GM18951 (cell line): ENCODE results near the gene CHN1.

Experiments
- POLR2A ChIP-seq: IDR thresholded peaks from 4 replicates; pipeline ENCODE4 v1.6.1; 2011; ENCODE audit warnings: mild to moderate bottlenecking; ENCODE audit not compliant: insufficient read length, insufficient read depth; ENCODE audit errors: extremely low read depth
- in situ Hi-C: fragments of 300-500 bp; cut with MboI; formaldehyde crosslinking; loops from one replicate; pipeline ENCODE4 v1.12.0; 2022; ENCODE audit warnings: low sequenced_read_pairs, mixed read lengths, inconsistent platforms; ENCODE audit not compliant: unreplicated experiment

Gene CHN1

DNA sequence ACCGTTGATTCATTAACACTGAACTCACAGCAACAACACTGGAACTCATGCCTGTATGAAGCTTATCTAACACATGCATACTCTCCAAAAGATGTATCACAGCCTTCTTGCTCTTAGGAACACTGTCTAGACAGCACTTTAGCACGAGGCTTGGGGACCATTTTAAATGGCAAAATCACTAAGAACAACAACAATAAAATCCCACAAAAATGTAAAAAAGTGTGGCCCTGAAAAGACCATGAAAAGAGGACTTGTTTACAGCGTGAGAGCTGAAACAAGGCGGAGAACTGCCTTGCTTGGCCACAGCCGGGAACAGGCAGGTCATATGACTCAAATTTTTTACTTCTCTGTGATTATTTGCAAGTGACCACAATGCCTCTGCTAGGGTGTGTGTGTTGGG is 48.1 kb downstream of the CHN1 start:
- in situ Hi-C loops: no loop called here
- no peak for TF ChIP-seq POLR2A

DNA sequence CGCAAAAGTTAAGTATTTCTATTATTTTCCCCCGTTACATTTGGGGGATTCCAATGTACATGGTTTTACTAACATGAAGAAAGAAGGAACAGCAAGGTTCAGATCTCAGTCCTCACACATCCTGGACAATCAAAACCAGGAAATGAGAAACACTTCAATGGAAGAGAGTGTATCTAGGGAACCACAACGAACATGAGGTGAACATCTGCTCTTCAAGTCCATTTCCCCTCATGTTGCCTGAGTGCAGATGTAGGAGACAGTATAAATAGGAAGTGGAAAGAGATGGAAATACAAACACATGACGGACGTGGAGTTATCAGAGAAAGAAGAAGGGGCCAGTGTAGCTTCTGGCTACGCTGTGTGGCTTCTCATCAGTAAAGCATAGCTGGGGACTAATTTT is 52.6 kb downstream of the CHN1 start:
- no peak for TF ChIP-seq POLR2A
- in situ Hi-C loops: no loop called here

DNA sequence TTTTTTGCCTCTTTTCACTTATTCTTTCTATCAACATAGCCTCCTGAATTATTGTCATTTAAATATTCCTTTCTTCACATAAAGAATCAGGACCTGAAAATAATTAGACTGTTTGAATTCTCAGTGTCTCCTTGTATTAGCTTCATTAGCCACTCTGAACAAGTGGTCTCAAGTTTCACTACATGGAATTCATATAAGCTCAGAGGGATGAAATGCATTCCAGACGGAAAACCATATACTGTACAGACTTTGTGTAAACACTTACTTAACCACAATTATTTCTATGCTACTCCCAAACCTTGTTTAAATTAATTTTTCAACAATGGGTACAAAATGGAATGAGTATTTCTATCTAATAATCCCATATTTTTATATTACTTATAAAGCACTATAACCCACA is 53.4 kb downstream of the CHN1 start:
- in situ Hi-C loops: no loop called here
- no peak for TF ChIP-seq POLR2A

DNA sequence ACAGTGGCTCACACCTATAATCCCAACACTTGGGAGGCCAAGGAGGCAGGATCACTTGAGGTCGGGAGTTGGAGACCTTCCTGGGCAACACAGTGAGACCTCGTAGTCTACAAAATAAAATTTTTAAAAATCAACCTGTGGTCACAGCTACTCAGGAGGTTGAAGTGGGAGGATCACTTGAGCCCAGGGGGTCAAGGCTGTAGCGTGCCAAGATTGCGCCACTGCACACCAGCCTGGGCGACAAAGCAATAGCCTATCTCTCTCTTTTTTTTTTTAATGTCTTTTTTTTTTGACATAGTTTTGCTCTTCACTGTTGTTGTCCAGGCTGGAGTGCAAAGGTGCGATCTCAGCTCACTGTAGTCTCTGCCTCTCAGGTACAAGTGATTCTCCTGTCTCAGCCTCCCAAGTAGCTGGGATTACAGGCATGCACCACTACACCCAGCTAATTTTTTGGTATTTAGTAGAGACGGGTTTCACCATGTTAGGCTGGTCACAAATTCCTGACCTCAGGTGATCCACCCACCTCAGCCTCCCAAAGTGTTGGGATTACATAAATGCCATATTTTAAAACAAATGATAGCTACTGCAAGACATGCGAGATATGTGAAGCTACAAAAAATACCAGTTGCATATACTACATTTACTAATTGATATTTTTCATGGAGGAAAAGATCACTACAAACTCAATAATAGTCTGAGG is 55.0 kb downstream of the CHN1 start:
- no peak for TF ChIP-seq POLR2A
- in situ Hi-C loops: no loop called here

DNA sequence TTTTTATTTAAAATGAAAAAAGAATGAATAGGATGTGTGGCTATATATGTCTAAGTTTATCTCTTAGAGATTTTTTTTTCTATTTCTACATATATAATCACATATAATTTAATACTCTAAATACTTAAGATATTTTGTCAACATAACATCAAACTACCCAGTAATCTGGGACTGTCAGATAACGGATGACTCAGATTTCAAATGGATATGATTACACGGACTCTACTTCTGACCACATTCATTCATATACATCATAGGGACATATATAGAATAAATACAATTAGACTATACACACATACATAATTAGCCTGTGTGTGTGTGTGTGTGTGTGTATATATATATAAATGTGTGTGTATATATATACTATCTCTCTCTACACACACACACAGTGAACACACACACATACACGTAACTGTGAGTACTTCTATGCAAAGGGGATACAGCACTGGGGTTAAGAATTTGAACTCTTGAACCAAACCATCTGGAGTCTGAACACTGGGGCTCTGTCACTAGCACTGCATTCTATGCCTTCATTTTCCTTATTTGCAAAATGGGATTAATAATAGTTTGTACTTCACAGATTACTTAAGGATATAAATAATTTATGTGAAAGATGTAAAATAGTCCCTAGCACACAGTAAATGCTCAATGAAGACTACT is 59.5 kb downstream of the CHN1 start:
- no peak for TF ChIP-seq POLR2A
- in situ Hi-C loops: no loop called here

DNA sequence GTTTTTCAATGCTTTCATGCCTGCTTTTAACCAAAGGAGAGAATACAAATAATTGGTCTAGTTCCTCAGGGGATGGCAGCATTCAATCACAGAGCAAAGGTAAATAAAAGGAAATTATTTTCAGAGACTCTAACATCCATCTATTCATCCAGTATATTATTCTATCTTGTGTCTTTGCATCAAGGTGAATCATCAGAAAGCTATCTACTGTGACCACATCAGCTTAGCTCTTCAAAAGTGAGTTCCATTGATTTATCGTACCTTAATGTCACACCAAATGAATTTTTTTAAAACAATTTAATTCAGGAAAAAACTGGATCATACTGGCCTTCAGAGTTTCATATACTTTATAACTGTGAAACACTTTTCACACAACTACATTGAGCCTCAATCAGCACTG is 66.1 kb downstream of the CHN1 start:
- no peak for TF ChIP-seq POLR2A
- in situ Hi-C loops: no loop called here

DNA sequence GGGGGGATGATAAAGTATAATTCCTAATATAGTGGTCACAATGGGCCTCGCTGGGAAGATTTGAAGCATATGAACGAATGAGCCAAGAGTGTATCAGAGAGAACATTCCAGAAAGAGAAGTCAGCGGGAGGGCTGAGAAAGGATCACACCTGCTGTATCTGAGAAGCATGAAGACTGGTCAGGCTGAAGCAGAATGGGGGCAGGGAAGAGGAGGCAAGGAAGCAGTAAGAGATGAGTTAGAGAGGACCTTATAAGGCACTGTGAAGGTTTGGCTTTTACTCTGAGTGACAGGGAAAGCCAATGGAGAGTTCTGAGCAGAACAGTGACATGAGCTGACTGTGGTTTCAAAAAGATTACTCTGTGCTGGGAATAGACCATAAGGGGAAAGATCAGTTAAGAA is 73.5 kb downstream of the CHN1 start:
- in situ Hi-C loops: no loop called here

DNA sequence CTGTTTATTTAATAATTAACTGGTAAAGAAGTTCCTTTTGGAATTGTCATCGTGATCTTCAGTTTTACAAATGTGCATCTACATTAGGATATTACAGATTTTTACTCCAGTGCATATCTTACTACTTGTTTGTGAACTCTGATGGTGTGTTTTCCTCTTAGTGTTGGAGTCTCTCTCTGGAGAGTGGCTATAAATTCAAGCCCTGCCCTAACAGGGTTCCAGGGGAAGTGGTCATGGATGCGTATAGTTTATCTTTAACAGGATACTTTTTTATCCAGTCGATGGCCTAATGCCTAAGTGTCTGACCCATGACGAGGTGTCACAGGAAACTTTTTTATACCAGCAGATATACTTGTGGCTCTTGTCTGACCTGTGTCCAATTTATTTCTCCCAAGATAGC is 75.4 kb downstream of the CHN1 start:
- TF ChIP-seq POLR2A: no peak
- in situ Hi-C loops: no loop called here

More for the DNA sequence above, 73.5 kb downstream of the CHN1 start:
- TF ChIP-seq POLR2A: no peak

DNA sequence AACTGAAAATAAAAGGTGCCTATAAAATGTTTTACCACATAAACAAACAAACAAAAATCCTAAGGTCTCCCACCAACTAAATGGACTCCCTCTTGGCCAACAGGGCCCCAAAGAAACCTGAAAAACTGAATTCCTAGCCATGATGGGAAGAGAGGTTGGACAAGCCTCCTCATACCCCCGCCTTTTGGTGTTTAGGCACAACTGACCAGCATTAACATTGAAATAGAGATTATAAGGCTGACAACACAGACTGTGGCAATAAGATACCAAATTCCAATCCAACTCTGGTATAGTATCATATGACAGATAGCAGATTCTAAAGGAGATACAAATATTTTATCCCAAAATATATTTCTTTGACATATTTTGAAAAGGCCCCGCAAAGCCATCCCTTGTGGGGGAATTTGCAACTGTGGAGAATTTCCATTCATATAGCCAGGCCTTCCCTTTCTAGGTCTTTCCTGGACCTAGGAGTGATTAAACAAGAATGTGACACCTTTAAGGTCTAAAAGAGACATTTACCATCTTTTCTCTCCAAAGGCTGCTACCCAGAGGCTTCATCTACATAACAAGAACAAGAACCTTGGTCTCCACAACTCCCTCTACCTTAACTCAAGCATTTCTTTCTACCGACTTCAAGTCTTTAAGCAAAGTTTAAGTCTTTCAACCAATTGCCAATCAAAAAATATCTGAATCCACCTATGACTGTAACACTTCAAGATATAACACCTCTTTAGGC is 80.0 kb downstream of the CHN1 start:
- TF ChIP-seq POLR2A: no peak
- in situ Hi-C loops: no loop called here

DNA sequence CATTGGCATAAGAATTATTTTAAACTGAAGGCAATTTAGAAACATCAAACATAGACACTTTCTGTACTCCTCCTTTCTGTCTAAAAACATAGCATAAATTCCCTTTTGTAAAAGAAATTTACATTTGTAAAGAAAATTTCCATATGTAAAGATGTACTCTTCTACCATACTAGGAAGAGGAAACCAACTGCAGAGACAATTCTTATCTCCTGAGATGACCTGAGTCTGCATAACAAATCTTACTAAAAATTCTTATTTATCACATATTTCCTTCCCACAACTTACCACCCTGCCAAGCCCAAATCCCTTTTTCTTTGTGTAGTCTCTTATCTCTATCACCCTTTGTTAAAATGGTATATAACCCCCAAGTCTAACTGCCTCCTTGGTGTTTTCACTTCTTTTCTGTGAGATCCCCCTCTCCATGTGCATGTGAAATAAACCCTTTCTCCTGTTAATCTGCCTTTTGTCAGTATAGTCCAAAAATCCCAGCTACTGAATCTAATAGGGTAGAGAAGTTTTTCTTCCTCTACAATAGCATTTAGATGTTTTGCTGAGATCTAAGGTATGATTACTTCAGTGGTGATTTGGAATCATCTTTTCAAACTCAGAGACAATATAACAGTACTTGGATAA is 81.0 kb downstream of the CHN1 start:
- in situ Hi-C loops: no loop called here
- TF ChIP-seq POLR2A: no peak

DNA sequence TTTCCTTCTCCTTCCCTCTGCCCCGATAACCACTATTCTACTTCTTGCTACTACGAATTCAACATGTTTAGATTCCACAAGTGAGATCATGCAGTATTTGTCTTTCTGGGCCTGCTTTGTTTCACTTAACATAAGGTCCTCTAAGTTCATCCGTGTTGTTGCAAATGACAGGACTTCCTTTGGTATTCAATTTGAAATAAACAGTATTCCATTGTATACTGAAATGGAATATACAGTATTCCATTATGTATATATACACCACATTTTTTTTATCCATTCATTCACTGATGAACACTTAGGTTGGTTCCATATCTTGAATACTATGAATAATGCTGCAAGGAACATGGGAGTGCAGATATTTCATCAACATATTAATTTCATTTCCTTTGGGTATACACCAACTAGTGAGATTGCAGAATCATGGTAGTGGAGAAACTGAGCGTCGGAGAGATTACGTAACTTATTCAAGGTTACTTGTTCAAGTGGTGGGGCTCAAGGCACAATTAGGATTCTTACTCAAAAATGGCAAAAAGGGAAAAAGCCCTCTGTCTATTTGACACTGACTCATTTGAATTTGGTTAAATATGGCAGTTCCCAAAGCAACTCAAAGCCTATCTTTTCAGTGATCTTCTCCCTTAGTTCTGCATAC is 85.1 kb downstream of the CHN1 start:
- no peak for TF ChIP-seq POLR2A
- in situ Hi-C loops: no loop called here

DNA sequence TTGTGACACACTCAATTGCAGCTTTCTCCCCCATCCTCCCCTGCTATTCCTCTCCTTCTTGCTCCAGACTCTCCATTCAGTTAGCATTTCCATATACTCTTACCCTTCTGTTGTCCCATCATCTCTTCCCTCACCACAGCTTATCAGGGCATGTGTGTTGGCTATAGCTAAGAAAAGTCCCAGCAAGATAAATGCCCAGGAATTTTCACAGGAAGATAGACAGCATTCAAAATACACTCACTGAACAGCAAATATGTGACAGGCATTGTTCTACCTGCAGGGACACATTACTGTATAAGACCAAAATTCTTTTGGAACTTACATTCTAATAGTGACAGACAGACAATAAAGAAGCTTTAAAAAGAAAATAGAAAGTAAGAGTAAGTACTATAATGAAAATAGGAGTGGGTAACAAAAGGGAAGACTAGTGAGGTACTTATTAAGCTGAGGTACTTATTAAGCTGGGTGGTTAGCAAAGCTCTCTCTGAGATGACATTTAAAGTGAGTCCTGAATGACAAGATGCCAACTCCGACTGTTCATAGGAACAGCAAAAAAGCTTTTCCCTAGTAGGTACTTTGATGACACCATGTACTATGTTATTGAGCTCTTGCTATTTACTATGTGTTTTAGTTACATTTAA is 86.2 kb downstream of the CHN1 start:
- in situ Hi-C loops: no loop called here
- no peak for TF ChIP-seq POLR2A

DNA sequence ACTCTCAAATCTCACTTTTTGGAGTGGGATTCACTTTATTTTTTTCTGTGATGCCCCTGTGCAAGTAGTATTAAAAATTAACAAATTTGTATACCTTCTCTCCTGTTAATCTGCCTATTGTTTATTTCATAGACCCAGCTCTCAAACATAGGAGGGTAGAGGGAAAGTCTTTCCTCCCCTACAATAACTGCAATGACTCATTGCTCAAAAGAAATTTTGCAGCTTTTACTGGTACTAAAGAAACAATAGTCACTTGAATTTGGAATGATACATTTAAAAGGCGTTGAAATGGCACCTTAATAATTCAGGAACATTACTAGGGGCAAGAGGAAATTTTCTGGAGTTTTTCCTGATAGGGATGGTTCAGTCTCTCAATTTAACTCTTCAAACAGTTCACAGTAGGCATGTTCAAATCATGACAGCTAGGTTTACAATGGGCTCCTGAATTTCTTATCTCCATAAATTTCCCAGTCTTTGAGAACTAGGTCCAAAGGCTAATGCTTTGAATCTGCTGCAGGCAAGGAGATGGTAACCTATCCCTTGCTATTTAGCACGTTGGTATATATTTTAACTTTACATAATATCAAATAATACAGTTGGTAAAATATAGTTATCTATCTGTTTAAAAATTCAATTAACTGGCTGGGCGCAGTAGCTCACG is 88.8 kb downstream of the CHN1 start:
- no peak for TF ChIP-seq POLR2A

More for the DNA sequence above, 88.8 kb downstream of the CHN1 start:
- in situ Hi-C loops: no loop called here
